ENCODE data around the gene LCN10.
"Not testable (repeated sequence)": the region's sequence is repeated elsewhere in the genome, so short reads cannot be mapped to it uniquely, and the experiment has no call there.

The LCN10 gene

GRCh38 chr9:136707849-136708517 is 34.8 kb downstream of the LCN10 start:
- in situ Hi-C loops (cut with MboI; ENCODE audit: low sequenced_read_pairs, unreplicated experiment) = no loop called here
- DNase-seq (ENCODE audit: low spot score) = no peak
- TF ChIP-seq, protein P1, sequence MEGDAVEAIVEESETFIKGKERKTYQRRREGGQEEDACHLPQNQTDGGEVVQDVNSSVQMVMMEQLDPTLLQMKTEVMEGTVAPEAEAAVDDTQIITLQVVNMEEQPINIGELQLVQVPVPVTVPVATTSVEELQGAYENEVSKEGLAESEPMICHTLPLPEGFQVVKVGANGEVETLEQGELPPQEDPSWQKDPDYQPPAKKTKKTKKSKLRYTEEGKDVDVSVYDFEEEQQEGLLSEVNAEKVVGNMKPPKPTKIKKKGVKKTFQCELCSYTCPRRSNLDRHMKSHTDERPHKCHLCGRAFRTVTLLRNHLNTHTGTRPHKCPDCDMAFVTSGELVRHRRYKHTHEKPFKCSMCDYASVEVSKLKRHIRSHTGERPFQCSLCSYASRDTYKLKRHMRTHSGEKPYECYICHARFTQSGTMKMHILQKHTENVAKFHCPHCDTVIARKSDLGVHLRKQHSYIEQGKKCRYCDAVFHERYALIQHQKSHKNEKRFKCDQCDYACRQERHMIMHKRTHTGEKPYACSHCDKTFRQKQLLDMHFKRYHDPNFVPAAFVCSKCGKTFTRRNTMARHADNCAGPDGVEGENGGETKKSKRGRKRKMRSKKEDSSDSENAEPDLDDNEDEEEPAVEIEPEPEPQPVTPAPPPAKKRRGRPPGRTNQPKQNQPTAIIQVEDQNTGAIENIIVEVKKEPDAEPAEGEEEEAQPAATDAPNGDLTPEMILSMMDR (IDR thresholded peaks at IDR 0.05; ENCODE audit: borderline replicate concordance, control extremely low read depth, extremely low read depth, insufficient read depth, missing control alignments) = no peak

- in situ Hi-C loops (cut with MboI; ENCODE audit: low sequenced_read_pairs, unreplicated experiment) = no loop called here
- TF ChIP-seq, protein P1 (IDR thresholded peaks at IDR 0.05; ENCODE audit: borderline replicate concordance, control extremely low read depth, extremely low read depth, insufficient read depth, missing control alignments) = no peak
- DNase-seq (ENCODE audit: low spot score) = no peak
Observed at GRCh38 chr9:136707011-136707410, 35.7 kb downstream of the LCN10 start.

DNA sequence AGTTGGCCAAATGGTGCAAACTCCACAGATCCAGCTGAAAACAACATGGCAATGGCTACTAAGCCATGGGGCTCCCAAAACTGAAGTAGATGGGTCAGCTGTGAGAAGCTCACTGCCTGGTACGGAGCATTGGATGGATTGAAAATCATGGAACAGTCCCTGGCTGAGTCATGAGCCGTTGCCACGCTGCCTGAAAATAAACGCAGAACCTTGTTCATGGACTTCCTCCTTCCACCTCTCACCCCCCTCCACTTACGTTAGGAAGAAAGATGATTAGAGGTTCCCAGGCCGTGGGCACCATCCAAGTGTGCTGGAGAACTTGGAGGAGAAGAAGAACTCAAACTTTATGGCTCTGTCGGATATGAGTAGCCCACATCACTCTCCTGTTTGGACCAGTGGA is 37.2 kb downstream of the LCN10 start:
- TF ChIP-seq, protein P1 (IDR thresholded peaks at IDR 0.05; ENCODE audit: borderline replicate concordance, control extremely low read depth, extremely low read depth, insufficient read depth, missing control alignments) = no peak
- in situ Hi-C loops (cut with MboI; ENCODE audit: low sequenced_read_pairs, unreplicated experiment) = no loop called here
- no peak for DNase-seq (ENCODE audit: low spot score)

DNA sequence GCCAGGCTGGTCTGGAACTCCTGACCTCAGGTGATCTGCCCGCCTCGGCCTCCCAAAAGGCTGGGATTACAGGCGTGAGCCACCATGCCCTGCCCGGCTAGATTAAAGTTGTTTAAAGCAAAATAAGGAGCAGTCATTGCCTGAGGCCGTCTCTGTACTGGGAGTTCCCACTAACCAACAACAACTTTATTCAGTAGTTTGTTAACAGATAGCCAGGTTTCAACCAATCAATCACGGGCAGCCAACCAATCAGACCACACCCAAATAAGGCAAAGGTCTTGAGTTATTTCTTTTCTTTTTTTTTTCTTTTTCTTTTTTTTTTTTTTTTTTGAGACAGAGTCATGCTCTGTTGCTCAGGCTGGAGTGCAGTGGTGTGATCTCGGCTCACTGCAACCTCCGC is 38.0 kb downstream of the LCN10 start:
- in situ Hi-C loops (cut with MboI; ENCODE audit: low sequenced_read_pairs, unreplicated experiment) = not testable (repeated sequence)

DNA sequence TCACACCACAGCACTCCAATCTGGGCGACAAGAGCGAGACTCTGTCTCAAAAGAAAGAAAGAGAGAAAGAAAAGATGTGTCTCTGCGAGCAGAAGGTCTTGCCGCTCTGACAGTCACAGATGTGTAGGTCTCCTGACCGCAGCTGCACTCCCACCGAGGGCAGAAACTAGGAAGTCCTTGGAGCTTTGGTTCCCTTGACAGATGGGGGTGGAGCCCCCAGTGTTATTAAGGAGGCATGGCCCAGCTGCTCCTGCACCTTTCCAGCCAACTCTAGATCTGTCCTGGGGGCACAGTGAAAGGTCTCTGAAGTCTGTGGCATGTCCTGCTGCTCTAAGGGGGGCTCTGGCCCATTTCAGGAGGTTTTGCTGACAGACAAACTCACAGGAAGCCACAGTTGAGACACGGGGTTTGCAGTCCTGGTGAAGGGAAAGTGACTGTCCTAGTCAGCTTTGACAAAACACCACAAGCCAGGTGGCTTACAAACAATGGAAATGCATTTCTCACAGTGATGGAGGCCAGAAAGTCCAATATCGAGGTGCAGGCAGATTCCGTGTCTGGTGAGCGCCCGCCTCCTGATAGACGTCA is 39.4 kb downstream of the LCN10 start:
- DNase-seq (ENCODE audit: low spot score) = no peak
- TF ChIP-seq, protein P1 (IDR thresholded peaks at IDR 0.05; ENCODE audit: borderline replicate concordance, control extremely low read depth, extremely low read depth, insufficient read depth, missing control alignments) = no peak
- in situ Hi-C loops (cut with MboI; ENCODE audit: low sequenced_read_pairs, unreplicated experiment) = no loop called here

More for the DNA sequence above, 38.0 kb downstream of the LCN10 start:
- DNase-seq (ENCODE audit: low spot score) = not testable (repeated sequence)

DNA sequence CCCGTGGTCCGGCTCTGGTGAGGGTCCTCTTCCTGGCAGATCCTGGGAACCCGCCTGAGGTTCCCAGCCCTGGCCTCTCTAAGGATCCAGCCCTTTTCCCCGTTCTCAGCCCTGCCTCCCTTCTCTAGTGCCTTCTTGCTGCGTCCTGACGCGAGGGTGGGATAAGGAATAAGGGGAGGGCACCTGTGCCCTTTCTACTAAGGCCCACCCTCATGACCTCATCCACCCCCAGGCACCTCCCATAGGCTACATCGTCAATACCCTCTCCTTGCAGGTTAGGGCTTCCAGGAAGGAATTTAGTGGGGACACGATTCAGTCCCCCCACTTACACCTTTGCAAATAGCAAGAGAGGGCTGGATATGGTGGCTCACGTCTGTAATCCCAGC is 41.1 kb downstream of the LCN10 start:
- in situ Hi-C loops (cut with MboI; ENCODE audit: low sequenced_read_pairs, unreplicated experiment) = no loop called here
- DNase-seq (ENCODE audit: low spot score) = no peak
- TF ChIP-seq, protein P1 (IDR thresholded peaks at IDR 0.05; ENCODE audit: borderline replicate concordance, control extremely low read depth, extremely low read depth, insufficient read depth, missing control alignments) = no peak

DNA sequence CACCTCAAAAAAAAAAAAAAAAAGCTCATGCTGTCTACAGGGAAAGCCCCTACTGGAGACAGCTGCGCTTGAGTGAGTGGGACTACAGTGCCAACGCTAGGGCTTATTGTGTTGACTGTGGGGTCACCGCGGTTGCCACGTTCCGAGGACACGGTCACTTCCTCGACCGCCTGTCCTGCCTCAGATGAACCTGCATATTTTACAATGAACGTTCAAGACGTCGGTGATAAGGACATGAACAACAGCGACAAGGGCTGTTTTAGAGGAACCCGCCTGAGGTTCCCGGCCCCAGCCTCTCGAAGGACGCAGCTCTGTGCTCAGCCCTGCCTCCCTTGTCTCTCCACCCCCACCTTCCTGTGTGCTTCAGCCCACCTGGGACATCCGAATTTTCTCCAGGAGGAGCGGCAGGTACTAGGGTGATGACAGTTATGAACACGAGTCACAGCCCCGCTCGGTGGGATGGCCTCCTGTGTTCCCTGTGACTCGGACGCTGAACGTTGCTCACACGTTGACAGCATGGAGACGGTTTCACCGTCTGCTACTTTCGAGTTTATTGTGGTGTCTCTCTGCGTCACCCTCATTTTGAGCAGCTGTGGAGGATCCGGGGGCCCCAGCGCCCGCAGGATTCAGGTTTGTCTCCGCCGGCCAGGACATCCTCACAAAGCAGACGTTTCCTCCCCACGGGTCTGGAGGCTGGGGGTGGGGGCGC is 41.6 kb downstream of the LCN10 start:
- in situ Hi-C loops (cut with MboI; ENCODE audit: low sequenced_read_pairs, unreplicated experiment) = no loop called here
- DNase-seq (ENCODE audit: low spot score) = peak; percentile 85
- TF ChIP-seq, protein P1 (IDR thresholded peaks at IDR 0.05; ENCODE audit: borderline replicate concordance, control extremely low read depth, extremely low read depth, insufficient read depth, missing control alignments) = no peak

All from GM13976 (cell line).